ENCODE results near the gene DYNLT2. TPM values are rescaled to one million over a fixed set of nuclear protein-coding genes. Genes with fewer than 3 reads are reported as not detected.

DYNLT2 gene
- total RNA-seq, 1 experiment from 2014 or later, result 1.8 TPM

DNA sequence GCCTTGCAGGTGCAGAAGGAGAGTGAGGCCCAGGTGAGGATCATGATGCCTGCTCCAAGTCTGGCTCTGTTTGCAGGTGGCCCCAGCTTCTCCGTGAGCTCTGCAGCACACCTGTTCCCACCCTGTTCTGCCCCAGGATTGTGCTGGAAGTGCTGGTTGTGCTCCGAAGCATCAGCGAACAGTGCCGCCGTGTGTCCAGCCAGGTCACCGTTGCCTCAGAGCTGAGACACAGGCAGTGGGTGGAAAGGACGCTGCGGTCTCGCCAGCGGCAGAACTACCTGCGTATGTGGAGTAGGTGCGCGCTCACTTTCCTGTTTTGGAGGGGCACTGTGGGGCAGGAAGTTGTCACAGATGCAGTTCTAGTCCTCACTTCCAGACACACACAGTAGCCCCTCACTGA is 25.0 kb upstream of the DYNLT2 start:
- no peaks in the 10 kb centered on the region for H3K79me1 ChIP-seq (ENCODE audit: insufficient read depth, low read depth, low read length, poor library complexity, severe bottlenecking)
- H3T11ph ChIP-seq (ENCODE audit: low read length), result no peak overlapping the region
- H3K4me1 Mint-ChIP-seq, result no peaks in the 10 kb centered on the region
- no peak overlapping the region for H3K4me3 Mint-ChIP-seq
- no peak overlapping the region for H4K8ac ChIP-seq (replicated peaks; ENCODE audit: insufficient read length, low read depth, low read length)
- no peak overlapping the region for H4K91ac ChIP-seq (ENCODE audit: insufficient read length, low read depth, low read length)
- H3K9me3 Mint-ChIP-seq, result no peaks in the 10 kb centered on the region
- DNase-seq, result no peak
- H2BK15ac ChIP-seq (ENCODE audit: low read depth, low read length), result no peak overlapping the region
- H3K18ac ChIP-seq (ENCODE audit: insufficient read length, low read depth, low read length), result no peak overlapping the region
- no peak overlapping the region for H2BK12ac ChIP-seq (ENCODE audit: insufficient read length, low read depth, low read length)
- no peak overlapping the region for H4K5ac ChIP-seq (ENCODE audit: insufficient read length, low read depth, low read length)
- WGBS (ENCODE audit: extremely low coverage, insufficient read length, low lambda C conversion rate), result no CpG with 5 or more reads among the region's 13 CpGs
- no peak overlapping the region for H3K56ac ChIP-seq (ENCODE audit: insufficient read length, low read depth, low read length)
- H3K27ac Mint-ChIP-seq, result no peak overlapping the region
- no peak overlapping the region for H2BK5ac ChIP-seq (ENCODE audit: insufficient read length, low read length)
- H4K20me1 ChIP-seq (ENCODE audit: control insufficient read depth, insufficient read depth, insufficient read length), result no peaks in the 10 kb centered on the region
- H3K36me3 Mint-ChIP-seq (ENCODE audit: insufficient read depth in 1 of 3, low read depth in 3 of 3), result peaks cover 4 to 21% (median 14%) of the 10 kb centered on the region in 3 experiments; a peak in 6 of 7 replicates
- H3K14ac ChIP-seq (ENCODE audit: insufficient read depth, low read length), result no peak overlapping the region
- no peaks in the 10 kb centered on the region for H3K27me3 ChIP-seq (ENCODE audit: insufficient read depth, low read length)
- no peak overlapping the region for H3K9ac ChIP-seq (ENCODE audit: extremely low read depth, insufficient read length, low read length)
- no peaks in the 10 kb centered on the region for H3K9me3 ChIP-seq (ENCODE audit: control insufficient read depth, low read depth, low read length)
- H3K23ac ChIP-seq (ENCODE audit: insufficient read length, low read depth, low read length), result no peak overlapping the region
- no peak overlapping the region for H2BK20ac ChIP-seq (ENCODE audit: low read depth, low read length, poor library complexity, severe bottlenecking)
- H3K23me2 ChIP-seq (ENCODE audit: insufficient read length, low read depth, low read length, poor library complexity, severe bottlenecking), result no peaks in the 10 kb centered on the region
- no peak overlapping the region for H3K4ac ChIP-seq (ENCODE audit: low read depth, low read length)
- H3K4me2 ChIP-seq (ENCODE audit: insufficient read depth, insufficient read length, low read length), result no peak overlapping the region
- H3K27ac ChIP-seq (ENCODE audit: insufficient read length, low read depth, low read length), result no peak overlapping the region
- H2BK120ac ChIP-seq (ENCODE audit: low read depth, low read length, poor library complexity, severe bottlenecking), result no peak overlapping the region
- H2AFZ ChIP-seq (ENCODE audit: low read length), result no peak overlapping the region
- TF ChIP-seq, protein P1, sequence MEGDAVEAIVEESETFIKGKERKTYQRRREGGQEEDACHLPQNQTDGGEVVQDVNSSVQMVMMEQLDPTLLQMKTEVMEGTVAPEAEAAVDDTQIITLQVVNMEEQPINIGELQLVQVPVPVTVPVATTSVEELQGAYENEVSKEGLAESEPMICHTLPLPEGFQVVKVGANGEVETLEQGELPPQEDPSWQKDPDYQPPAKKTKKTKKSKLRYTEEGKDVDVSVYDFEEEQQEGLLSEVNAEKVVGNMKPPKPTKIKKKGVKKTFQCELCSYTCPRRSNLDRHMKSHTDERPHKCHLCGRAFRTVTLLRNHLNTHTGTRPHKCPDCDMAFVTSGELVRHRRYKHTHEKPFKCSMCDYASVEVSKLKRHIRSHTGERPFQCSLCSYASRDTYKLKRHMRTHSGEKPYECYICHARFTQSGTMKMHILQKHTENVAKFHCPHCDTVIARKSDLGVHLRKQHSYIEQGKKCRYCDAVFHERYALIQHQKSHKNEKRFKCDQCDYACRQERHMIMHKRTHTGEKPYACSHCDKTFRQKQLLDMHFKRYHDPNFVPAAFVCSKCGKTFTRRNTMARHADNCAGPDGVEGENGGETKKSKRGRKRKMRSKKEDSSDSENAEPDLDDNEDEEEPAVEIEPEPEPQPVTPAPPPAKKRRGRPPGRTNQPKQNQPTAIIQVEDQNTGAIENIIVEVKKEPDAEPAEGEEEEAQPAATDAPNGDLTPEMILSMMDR (conservative IDR thresholded peaks at IDR 0.05), result no peak
- H3K4me1 ChIP-seq (ENCODE audit: insufficient read depth, low read length), result no peaks in the 10 kb centered on the region
- no peaks in the 10 kb centered on the region for H3K79me2 ChIP-seq (ENCODE audit: insufficient read depth, low read length)
- no peaks in the 10 kb centered on the region for H3K27me3 Mint-ChIP-seq (ENCODE audit: low read depth)
- no peak overlapping the region for H2AK5ac ChIP-seq (ENCODE audit: insufficient read length, low read length)
